Effector CD8-positive, alpha-beta T cell (primary cell): ENCODE data around the gene KCNK15.
"Not testable (repeated sequence)": the region's sequence is repeated elsewhere in the genome, so short reads cannot be mapped to it uniquely, and the experiment has no call there.

ENCODE experiments used
- DNase-seq: peaks from one replicate; lab custom pipeline; 2025; lab: John Stamatoyannopoulos, UW

KCNK15 gene

GRCh38 chr20:44758247-44759101, 12.8 kb downstream of the KCNK15 start:
- no peak for DNase-seq

GRCh38 chr20:44759595-44759994, 13.9 kb downstream of the KCNK15 start:
- DNase-seq = no peak

GRCh38 chr20:44761423-44761822, 15.8 kb downstream of the KCNK15 start:
- no peak for DNase-seq

GRCh38 chr20:44762466-44763140, 16.9 kb downstream of the KCNK15 start:
- no peak for DNase-seq

- not testable (repeated sequence) for DNase-seq
Measured at GRCh38 chr20:44763798-44764197, 18.1 kb downstream of the KCNK15 start.

- DNase-seq = no peak
Measured at GRCh38 chr20:44765091-44765490, 19.4 kb downstream of the KCNK15 start.

- no peak for DNase-seq
Measured at GRCh38 chr20:44765701-44766347, 20.2 kb downstream of the KCNK15 start.

GRCh38 chr20:44768256-44768655, 22.6 kb downstream of the KCNK15 start:
- DNase-seq = no peak

GRCh38 chr20:44768854-44769480, 23.3 kb downstream of the KCNK15 start:
- no peak for DNase-seq

GRCh38 chr20:44769481-44769863, 23.8 kb downstream of the KCNK15 start:
- no peak for DNase-seq

GRCh38 chr20:44770484-44771171, 25.0 kb downstream of the KCNK15 start:
- no peak for DNase-seq

GRCh38 chr20:44771172-44771535, 25.5 kb downstream of the KCNK15 start:
- DNase-seq = no peak

GRCh38 chr20:44772636-44773035, 27.0 kb downstream of the KCNK15 start:
- no peak for DNase-seq

- no peak for DNase-seq
Measured at GRCh38 chr20:44773070-44773829, 27.6 kb downstream of the KCNK15 start.

- no peak for DNase-seq
Measured at GRCh38 chr20:44776980-44777379, 31.3 kb downstream of the KCNK15 start.

- DNase-seq = no peak
Measured at GRCh38 chr20:44780226-44780625, 34.6 kb downstream of the KCNK15 start.

GRCh38 chr20:44781118-44781517, 35.5 kb downstream of the KCNK15 start:
- DNase-seq = no peak

- no peak for DNase-seq
Measured at GRCh38 chr20:44781791-44782190, 36.1 kb downstream of the KCNK15 start.

GRCh38 chr20:44784688-44785087, 39.0 kb downstream of the KCNK15 start:
- no peak for DNase-seq

GRCh38 chr20:44785768-44786167, 40.1 kb downstream of the KCNK15 start:
- DNase-seq = no peak

GRCh38 chr20:44787299-44787698, 41.6 kb downstream of the KCNK15 start:
- no peak for DNase-seq
